Mucosa of descending colon (tissue), 3 donors: Measurements from ENCODE around the gene NMUR1. TPM values are rescaled to one million over a fixed set of nuclear protein-coding genes. Genes with fewer than 3 reads are reported as not detected.

Source experiments
- ATAC-seq: fragments of 200-7000 bp; cut with Tn5 transposase; one replicate; pipeline ENCODE4 v1.9.1; 2020; ENCODE audit warnings: mild to moderate bottlenecking, moderate library complexity
- DNase-seq, 3 donors: peaks; one replicate each; pipeline ENCODE4 v3.0.0-alpha.2; 2020
- H3K36me3 ChIP-seq: fragments of 200-600 bp; one replicate; pipeline ENCODE4 v1.8.0; 2021; ENCODE audit warnings: low read depth, mild to moderate bottlenecking
- H3K4me1 ChIP-seq: fragments of 200-600 bp; one replicate; pipeline ENCODE4 v1.8.0; 2021; ENCODE audit warnings: low read depth, mild to moderate bottlenecking
- H3K4me3 ChIP-seq: fragments of 200-600 bp; one replicate; pipeline ENCODE4 v1.8.0; 2021; ENCODE audit warnings: mild to moderate bottlenecking
- H3K9me3 ChIP-seq: fragments of 200-600 bp; one replicate; pipeline ENCODE4 v1.8.0; 2021; ENCODE audit warnings: mild to moderate bottlenecking
- intact Hi-C, 2 donors: fragments of 100-400 bp; cut with DNase I in 1 of 2; cut with micrococcal nuclease in 1 of 2; formaldehyde crosslinking; loops; one replicate each; pipeline versions ENCODE4 v1.11.0 to v1.11.1; 2022; cut with DNase I, micrococcal nuclease
- total RNA-seq, 3 donors: library from RNA; stranded (reverse); fragmentation: NEBNext Ultra II Directional in 2 of 3; extraction: Animal tissue kit (Norgen Biotek cat#: 25700) in 2 of 3; gene quantifications; one replicate each; pipeline versions ENCODE4 v1.2.1 to v1.2.4, GENCODE V29; 2021 to 2023
- TF ChIP-seq, protein P1 (sequence below): fragments of 200-600 bp; IDR thresholded peaks from one replicate; pipeline ENCODE4 v1.8.0; 2022; ENCODE audit warnings: antibody characterized with exemption, mild to moderate bottlenecking
- donor health status: DM: no; HTN: no; CAD: no; lungs with moderate emphysema.
- donor health status: DM: no; HTN: no; CAD: no.
- donor health status: DM: no; HTN: yes; CAD: no.

Gene NMUR1
- total RNA-seq, 3 donors from 2014 or later: 0.57 to 1.2 (median 0.87) TPM

DNA sequence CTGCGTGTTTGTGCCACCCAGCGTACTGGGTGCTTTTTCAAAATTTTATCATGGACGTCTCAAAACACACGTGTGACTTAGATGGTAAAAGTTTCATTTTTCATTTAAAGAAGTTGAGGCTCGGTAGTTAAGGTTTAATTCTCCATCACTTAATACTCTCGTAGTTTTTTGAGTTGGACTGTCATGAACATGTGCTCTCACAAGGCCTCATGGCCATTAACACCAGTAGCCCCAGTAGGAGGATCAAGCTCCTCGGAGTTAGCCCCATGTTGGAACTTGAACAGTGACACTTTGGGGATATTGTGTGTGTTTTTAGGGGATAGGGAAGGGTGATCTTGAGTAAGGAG, 15.3 kb downstream of the NMUR1 start:
- Histone ChIP-seq H3K9me3 (no peaks in the 10 kb centered on the region), H3K36me3 (no peaks in the 10 kb centered on the region), H3K4me1 (no peaks in the 10 kb centered on the region), H3K4me3 (no peak overlapping the region)
- TF ChIP-seq, protein P1, sequence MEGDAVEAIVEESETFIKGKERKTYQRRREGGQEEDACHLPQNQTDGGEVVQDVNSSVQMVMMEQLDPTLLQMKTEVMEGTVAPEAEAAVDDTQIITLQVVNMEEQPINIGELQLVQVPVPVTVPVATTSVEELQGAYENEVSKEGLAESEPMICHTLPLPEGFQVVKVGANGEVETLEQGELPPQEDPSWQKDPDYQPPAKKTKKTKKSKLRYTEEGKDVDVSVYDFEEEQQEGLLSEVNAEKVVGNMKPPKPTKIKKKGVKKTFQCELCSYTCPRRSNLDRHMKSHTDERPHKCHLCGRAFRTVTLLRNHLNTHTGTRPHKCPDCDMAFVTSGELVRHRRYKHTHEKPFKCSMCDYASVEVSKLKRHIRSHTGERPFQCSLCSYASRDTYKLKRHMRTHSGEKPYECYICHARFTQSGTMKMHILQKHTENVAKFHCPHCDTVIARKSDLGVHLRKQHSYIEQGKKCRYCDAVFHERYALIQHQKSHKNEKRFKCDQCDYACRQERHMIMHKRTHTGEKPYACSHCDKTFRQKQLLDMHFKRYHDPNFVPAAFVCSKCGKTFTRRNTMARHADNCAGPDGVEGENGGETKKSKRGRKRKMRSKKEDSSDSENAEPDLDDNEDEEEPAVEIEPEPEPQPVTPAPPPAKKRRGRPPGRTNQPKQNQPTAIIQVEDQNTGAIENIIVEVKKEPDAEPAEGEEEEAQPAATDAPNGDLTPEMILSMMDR: no peak
- intact Hi-C loops: loop anchor here in 1 of 2 donors (5.0 to 10.0 kb wide), 2 partner anchors 42 to 50 kb away; partner anchors contain the start of gene NCL
- ATAC-seq: no peak
- no peak for DNase-seq

DNA sequence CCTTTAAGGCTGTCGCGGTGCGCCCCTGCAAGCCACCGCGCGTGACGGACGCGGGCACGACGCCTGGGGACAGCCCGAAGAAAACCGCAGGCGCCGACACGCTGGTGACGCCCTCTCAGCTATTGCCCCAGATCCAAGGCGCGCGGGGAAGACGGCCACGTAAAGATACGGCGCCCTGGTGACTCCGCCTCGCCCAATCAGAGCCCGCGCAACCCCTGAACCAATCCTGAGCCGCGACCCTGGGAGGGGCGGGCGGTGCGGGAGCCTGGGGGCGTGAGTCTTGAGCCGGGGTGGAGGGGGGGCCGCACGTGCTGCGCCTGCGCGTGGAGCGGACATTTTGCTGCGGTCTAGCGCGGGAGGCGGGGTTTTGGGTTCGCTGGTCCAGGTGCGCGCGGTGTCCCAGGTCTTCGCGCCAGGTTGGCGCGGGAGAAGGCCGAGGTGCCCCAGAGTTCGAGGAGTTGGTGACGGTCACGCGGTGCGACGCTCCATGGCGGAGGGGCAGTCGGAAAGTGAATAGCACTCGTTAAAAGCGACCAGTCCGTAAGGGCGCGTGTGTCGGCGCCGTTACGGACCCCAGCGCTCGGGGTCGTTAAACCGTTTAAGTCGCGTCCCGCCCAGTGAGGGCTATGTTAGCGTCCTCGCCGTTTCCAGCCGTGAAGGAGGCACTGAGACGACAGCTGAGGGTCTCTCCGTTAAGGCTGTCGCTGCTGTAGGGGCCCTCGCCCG, 15.9 kb downstream of the NMUR1 start:
- ATAC-seq (peak; percentile 100), DNase-seq (peak; percentile 98 to 99 (median 99))
- no peaks in the 10 kb centered on the region for H3K4me1 ChIP-seq
- intact Hi-C loops: loop anchor here in 1 of 2 donors (10.0 kb wide), 1 partner anchor 50 kb away; the partner anchor contains the start of gene NCL
- no peaks in the 10 kb centered on the region for H3K9me3 ChIP-seq
- TF ChIP-seq, protein P1: no peak
- H3K4me3 ChIP-seq: peak overlapping the region; percentile 31
- no peaks in the 10 kb centered on the region for H3K36me3 ChIP-seq

DNA sequence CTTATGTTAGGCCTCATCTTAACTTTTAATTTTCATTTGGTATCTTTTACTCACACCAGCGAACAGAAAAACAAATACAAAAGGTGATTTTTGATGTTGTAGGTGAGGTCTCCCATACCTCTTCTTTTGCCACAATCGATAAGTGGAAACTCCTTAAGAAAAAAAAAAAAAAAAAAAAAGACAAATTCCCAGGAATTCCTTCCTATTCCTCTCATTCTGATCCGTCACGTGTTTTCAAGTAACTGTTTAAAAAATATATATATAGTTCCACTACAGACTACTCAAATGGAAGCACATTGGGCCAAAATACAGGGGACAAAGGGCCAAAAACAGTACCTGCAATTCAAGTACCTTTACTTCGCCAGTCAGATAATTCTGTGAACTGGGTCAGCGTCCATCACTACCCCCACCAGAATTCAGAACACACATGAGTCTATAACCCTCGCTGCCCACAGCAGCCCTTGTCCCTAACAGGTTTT, 16.5 kb downstream of the NMUR1 start:
- Histone ChIP-seq H3K9me3 (no peaks in the 10 kb centered on the region), H3K36me3 (no peaks in the 10 kb centered on the region), H3K4me3 (no peak overlapping the region), H3K4me1 (no peaks in the 10 kb centered on the region)
- intact Hi-C loops: loop anchor here in 1 of 2 donors (10.0 kb wide), 1 partner anchor 49 kb away; the partner anchor contains the start of gene NCL
- no peak for ATAC-seq
- DNase-seq: no peak
- TF ChIP-seq, protein P1: no peak

DNA sequence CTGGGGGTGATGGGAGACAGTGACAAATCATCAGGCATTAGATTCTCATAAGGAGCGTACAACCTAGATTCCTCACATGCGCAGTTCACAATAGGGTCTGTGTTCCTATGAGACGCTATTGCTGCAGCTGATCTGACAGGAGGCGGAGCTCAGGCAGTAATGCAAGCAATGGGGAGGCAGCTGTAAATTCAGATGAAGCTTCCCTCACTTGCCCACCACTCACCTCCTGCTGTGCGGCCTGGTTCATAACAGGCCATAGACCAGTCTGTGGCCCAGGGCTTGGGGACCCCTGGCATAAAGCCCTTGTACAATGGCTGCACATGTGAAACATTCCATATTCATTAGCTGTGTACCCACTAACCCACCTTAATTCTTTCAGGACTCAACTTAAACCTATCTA, 18.0 kb downstream of the NMUR1 start:
- ATAC-seq (no peak), DNase-seq (no peak)
- H3K9me3 ChIP-seq: no peaks in the 10 kb centered on the region
- intact Hi-C loops: loop anchor here in 1 of 2 donors (10.0 kb wide), 1 partner anchor 47 kb away; the partner anchor contains the start of gene NCL
- TF ChIP-seq, protein P1: no peak
- no peaks in the 10 kb centered on the region for H3K36me3 ChIP-seq
- H3K4me3 ChIP-seq: no peak overlapping the region
- no peaks in the 10 kb centered on the region for H3K4me1 ChIP-seq

DNA sequence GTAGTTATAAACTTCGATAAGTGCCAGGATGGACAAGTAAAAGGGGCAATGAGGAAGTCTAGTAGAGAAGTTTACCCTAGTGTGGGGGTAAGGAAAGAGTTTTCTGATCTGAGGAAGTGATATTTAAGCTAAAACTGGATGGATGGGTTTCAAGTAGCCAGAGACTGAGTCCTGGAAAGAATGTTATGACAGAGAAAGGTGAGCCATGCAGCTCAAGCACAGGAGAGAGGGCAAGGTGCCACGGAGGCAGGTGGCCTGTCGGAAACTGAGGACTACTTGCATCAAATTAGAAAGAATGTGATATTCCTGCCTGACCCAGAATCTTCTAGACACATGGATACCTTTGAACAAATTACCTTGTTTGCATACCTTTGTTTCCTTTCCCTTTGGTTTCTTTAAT, 26.5 kb downstream of the NMUR1 start:
- H3K9me3 ChIP-seq: no peaks in the 10 kb centered on the region
- ATAC-seq (peak; percentile 13), DNase-seq (no peak)
- no peaks in the 10 kb centered on the region for H3K36me3 ChIP-seq
- intact Hi-C loops: no loop called here
- TF ChIP-seq, protein P1: no peak
- no peaks in the 10 kb centered on the region for H3K4me1 ChIP-seq
- no peak overlapping the region for H3K4me3 ChIP-seq
